Left ventricle myocardium inferior (tissue), 1 donor: ENCODE results near the gene DUS2. TPM values are rescaled to one million over a fixed set of nuclear protein-coding genes. Genes with fewer than 3 reads are reported as not detected.

Source experiments
- DNase-seq: peaks from one replicate; pipeline ENCODE4 v3.0.0-alpha.2; 2020
- H3K27ac ChIP-seq: fragments of 200-600 bp; replicated peaks from 2 replicates; pipeline ENCODE4 v1.8.0; 2021
- H3K27me3 ChIP-seq: fragments of 200-600 bp; 2 replicates; pipeline ENCODE4 v1.8.0; 2021; ENCODE audit warnings: low read depth
- H3K36me3 ChIP-seq: fragments of 200-600 bp; 2 replicates; pipeline ENCODE4 v1.8.0; 2021
- H3K4me1 ChIP-seq: fragments of 200-600 bp; 2 replicates; pipeline ENCODE4 v1.8.0; 2021
- H3K4me3 ChIP-seq: fragments of 200-600 bp; 2 replicates; pipeline ENCODE4 v1.8.0; 2021; ENCODE audit warnings: mild to moderate bottlenecking, moderate library complexity
- H3K9me3 ChIP-seq: fragments of 200-600 bp; replicated peaks from 2 replicates; pipeline ENCODE4 v1.8.0; 2021
- intact Hi-C: fragments of 100-400 bp; cut with micrococcal nuclease; formaldehyde crosslinking; loops from one replicate; pipeline ENCODE4 v1.11.0; 2022
- total RNA-seq: library from RNA; stranded (reverse); fragmentation: NEBNext Ultra II Directional; extraction: Animal tissue kit (Norgen Biotek cat#: 25700); gene quantifications from one replicate; pipeline ENCODE4 v1.2.1, GENCODE V29; 2021
- TF ChIP-seq, protein P1 (sequence below): fragments of 200-600 bp; IDR thresholded peaks from 2 replicates; pipeline ENCODE4 v1.8.0; 2021; ENCODE audit warnings: antibody characterized with exemption, mild to moderate bottlenecking, borderline replicate concordance
- donor health status: DM: no; HTN: yes; CAD: no; lungs with severe emphysema.

DUS2 gene
- total RNA-seq, 1 donor from 2014 or later: 6.8 TPM

DNA sequence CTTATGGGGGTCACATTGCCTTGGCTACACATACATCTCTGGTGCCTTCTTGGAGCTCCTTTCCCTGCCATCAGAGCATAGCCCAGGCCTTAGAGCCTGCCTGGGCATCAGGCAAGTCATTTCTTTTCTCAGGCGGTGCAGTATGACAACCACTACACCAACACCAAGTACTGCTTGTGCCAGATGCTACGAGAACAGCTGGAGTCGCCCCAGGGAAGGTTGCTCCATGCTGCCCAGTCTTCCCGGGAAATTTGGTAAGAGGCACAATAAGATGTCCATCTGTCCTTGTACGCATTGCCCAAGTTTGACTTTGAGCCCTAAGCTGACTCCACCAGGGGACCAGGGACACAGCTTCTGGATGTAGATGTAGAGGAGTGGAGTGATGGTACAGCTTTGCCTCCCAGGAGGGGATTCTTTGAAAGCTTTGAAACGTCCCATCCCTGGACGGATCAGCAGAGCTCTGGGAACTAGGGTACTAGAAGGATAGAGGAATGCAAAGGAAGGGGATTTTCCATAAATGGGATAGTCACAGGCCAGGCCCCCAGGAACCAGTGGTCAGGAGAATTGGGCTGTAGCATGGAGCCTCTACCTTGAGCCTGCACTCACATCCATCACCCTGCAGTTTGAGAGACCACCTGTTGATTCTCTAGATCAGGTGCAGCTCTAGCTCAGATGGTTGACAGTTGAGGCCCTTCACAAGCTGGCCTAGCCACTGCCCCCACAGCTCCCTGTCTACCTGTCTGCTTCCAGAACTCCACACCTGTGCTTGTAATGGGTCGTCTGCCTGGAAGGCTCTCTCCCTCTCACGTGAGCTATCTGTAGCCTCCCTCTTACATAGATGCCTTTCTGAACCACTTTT, 51.0 kb downstream of the DUS2 start:
- intact Hi-C loops: no loop called here
- H3K27ac ChIP-seq: no peak overlapping the region
- TF ChIP-seq, protein P1, sequence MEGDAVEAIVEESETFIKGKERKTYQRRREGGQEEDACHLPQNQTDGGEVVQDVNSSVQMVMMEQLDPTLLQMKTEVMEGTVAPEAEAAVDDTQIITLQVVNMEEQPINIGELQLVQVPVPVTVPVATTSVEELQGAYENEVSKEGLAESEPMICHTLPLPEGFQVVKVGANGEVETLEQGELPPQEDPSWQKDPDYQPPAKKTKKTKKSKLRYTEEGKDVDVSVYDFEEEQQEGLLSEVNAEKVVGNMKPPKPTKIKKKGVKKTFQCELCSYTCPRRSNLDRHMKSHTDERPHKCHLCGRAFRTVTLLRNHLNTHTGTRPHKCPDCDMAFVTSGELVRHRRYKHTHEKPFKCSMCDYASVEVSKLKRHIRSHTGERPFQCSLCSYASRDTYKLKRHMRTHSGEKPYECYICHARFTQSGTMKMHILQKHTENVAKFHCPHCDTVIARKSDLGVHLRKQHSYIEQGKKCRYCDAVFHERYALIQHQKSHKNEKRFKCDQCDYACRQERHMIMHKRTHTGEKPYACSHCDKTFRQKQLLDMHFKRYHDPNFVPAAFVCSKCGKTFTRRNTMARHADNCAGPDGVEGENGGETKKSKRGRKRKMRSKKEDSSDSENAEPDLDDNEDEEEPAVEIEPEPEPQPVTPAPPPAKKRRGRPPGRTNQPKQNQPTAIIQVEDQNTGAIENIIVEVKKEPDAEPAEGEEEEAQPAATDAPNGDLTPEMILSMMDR: no peak
- H3K9me3 ChIP-seq: no peaks in the 10 kb centered on the region
- H3K4me1 ChIP-seq: peaks cover 38% of the 10 kb centered on the region
- H3K36me3 ChIP-seq: peaks cover 44% of the 10 kb centered on the region
- H3K4me3 ChIP-seq: no peak overlapping the region
- no peak for DNase-seq
- no peaks in the 10 kb centered on the region for H3K27me3 ChIP-seq

DNA sequence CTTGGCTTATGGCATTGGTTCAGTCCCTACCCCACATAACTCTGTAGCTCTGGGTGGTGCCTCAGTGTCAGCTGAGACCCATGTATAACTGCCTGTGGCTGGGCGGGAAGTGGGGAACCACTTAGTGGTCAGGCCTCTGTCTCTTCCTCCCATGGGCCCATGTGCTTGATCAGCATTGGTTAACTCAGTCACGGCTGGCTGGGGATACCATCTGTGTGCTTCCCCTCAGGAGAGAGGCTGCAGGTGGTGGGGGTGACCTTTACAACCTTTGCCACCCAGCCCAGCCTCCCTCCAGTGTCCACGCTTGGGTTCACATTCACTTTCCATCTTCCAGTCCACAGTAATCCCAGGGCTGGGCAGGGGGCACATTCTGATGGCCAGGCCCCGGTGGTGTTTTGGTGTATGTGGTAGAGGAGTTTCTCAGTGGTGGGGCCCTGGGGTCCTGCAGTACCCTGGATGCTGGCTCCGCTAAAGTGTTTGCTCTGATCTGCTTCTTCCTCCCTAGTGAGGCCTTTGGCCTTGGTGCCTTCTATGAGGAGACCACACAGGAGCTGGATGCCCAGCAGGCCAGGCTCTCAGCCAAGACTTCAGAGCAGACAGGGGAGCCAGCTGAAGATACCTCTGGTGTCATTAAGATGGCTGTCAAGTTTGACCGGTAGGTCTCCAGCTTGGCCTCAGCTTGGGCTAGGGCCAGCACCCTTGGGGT, 51.9 kb downstream of the DUS2 start:
- no peaks in the 10 kb centered on the region for H3K27me3 ChIP-seq
- peaks cover 44% of the 10 kb centered on the region for H3K36me3 ChIP-seq
- TF ChIP-seq, protein P1: no peak
- no peaks in the 10 kb centered on the region for H3K9me3 ChIP-seq
- no peak for DNase-seq
- H3K27ac ChIP-seq: no peak overlapping the region
- no peak overlapping the region for H3K4me3 ChIP-seq
- intact Hi-C loops: no loop called here
- H3K4me1 ChIP-seq: peaks cover 38% of the 10 kb centered on the region

DNA sequence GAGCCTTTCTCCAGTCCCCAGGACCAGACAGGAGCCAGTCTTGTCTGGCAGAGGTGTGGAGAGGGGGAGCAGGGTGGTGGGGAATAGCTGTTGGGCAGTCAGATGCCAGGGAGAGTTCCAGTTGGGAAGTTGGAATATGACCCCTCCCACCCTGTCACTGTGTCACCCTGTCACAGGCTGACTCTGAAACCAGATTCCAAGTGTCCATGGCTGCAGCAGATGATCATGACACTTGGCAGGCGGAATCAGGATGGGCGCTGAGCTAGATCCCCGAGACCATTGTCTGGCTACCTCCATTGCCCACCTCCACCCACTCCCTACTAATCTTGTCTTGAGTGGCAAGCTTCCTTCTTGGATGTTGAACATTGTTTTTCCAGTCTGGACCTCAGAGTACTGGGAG, 52.9 kb downstream of the DUS2 start:
- intact Hi-C loops: no loop called here
- Histone ChIP-seq H3K4me3 (no peak overlapping the region), H3K9me3 (no peaks in the 10 kb centered on the region), H3K36me3 (peaks cover 41% of the 10 kb centered on the region), H3K27ac (no peak overlapping the region), H3K27me3 (no peaks in the 10 kb centered on the region), H3K4me1 (peaks cover 43% of the 10 kb centered on the region)
- DNase-seq: no peak
- TF ChIP-seq, protein P1: no peak

DNA sequence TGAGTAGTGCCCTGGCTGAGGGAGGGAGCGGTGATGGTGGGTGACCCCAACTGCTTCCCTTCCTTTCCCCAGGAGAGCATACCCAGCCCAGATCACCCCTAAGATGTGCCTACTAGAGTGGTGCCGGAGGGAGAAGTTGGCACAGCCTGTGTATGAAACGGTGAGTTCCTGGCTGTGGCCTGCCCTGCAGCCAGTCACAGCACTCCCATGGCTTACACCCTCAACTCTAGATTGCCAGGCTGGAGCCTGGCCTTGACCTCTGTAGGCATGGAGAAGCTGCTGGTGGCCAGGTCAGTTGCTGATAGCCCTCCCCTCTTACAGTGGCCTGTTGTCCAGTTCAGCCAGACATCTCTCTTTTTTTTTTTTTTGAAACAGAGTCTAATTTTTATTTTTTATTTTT, 53.5 kb downstream of the DUS2 start:
- Histone ChIP-seq H3K27ac (no peak overlapping the region), H3K4me3 (no peak overlapping the region), H3K4me1 (peaks cover 49% of the 10 kb centered on the region), H3K36me3 (peaks cover 35% of the 10 kb centered on the region), H3K27me3 (no peaks in the 10 kb centered on the region), H3K9me3 (no peaks in the 10 kb centered on the region)
- intact Hi-C loops: no loop called here
- no peak for DNase-seq
- TF ChIP-seq, protein P1: no peak

DNA sequence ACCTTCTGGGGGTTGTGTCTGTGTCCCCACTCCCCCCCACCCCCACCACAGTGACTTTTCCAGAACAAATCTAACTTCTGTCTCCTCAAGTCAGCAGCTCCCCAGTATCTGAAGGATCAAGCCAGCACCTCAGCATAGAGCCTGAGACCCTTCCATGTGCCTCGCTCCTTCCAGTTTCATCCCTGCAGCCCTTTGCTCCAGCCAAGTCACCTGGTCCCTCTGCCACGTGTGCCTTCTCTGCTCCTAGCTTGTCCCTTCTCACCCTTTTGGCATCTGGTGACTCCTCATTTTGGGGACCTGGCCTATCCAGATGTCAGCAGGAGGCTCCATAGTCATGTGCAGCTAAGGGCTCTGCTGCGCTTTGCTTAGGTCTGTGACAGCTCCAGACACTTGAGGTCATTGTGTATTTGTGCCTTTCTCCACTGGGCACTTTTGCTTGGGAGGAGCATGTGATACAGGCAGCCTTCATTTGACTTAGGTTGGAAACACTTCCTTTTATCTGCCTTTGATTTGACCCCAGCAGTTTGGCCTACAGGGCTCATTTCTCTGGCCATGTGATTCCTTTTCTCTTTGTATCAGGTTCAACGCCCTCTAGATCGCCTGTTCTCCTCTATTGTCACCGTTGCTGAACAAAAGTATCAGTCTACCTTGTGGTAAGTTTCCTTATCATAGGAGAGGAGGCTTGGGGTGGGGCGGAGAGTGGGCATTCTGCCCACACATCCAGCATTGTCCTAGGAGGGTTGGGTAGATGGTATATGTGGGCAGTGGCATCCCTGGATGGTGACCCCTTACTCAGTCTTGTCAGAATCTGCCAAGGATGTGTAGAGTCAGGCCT, 55.0 kb downstream of the DUS2 start:
- TF ChIP-seq, protein P1: no peak
- no peaks in the 10 kb centered on the region for H3K9me3 ChIP-seq
- peaks cover 50% of the 10 kb centered on the region for H3K4me1 ChIP-seq
- peaks cover 25% of the 10 kb centered on the region for H3K36me3 ChIP-seq
- intact Hi-C loops: no loop called here
- H3K27ac ChIP-seq: peak overlapping the region; percentile 97
- no peaks in the 10 kb centered on the region for H3K27me3 ChIP-seq
- no peak overlapping the region for H3K4me3 ChIP-seq
- DNase-seq: no peak
